ENCODE results near the gene NDUFV2.

DNA sequence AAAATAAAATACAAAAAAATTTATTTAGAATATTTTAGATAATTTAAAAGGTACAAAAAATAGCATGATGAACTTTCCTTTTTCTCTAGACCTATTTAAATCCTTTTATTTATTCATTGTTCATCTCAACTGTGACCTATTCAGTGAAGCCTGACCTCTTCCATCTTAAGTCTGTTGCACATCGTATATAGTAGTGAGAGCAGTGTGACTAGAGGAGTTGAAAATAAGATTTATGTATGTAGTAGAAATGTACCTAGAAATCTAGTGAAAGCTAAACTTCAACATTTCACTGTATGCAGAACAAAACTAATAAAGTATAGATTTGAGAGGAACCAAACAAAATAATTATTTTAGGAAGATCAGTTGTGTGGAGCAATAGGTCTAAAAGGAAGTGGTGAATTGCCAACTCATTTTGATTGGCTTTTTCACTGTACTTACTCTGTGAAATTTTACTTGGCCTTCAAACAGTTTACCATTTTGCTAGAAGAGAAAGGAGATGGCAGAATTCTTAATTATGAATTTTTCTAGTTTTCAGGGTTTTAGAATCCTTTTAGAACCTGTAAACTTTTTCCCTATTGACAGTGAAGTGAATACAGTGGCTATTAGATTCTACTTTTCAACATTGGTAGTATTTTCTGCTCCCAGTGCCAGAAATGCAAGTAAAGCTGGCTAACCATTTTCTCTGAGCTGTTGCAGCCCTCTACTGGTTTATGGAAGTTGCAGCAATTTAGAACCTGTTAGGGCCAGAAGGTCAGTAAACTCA is 45.1 kb downstream of the NDUFV2 start:
- TF ChIP-seq EZH2phosphoT487 (IDR thresholded peaks at IDR 0.05): no peak
- TF ChIP-seq, protein P1, sequence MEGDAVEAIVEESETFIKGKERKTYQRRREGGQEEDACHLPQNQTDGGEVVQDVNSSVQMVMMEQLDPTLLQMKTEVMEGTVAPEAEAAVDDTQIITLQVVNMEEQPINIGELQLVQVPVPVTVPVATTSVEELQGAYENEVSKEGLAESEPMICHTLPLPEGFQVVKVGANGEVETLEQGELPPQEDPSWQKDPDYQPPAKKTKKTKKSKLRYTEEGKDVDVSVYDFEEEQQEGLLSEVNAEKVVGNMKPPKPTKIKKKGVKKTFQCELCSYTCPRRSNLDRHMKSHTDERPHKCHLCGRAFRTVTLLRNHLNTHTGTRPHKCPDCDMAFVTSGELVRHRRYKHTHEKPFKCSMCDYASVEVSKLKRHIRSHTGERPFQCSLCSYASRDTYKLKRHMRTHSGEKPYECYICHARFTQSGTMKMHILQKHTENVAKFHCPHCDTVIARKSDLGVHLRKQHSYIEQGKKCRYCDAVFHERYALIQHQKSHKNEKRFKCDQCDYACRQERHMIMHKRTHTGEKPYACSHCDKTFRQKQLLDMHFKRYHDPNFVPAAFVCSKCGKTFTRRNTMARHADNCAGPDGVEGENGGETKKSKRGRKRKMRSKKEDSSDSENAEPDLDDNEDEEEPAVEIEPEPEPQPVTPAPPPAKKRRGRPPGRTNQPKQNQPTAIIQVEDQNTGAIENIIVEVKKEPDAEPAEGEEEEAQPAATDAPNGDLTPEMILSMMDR (IDR thresholded peaks at IDR 0.05): peak; percentile 73

Measured in neural progenitor cell (in vitro differentiated cells).